A549 (cell line): ENCODE measurements around the gene MYOF. TPM values are rescaled to one million over a fixed set of nuclear protein-coding genes. Genes with fewer than 3 reads are reported as not detected.

Experiments used
- ATAC-seq, 2 experiments: fragments of 200-7000 bp in 1 of 2; fragments of >200 bp in 1 of 2; cut with Nextera tagmentation in 1 of 2; cut with Tn5 transposase in 1 of 2; 3 replicates each; pipeline versions ENCODE4 v1.8.0 to v1.9.1; 2018 to 2020; ENCODE audit warnings: mild to moderate bottlenecking in 1 of 2, moderate library complexity in 1 of 2
- CTCF ChIA-PET: fragments of 300-600 bp; sonication (Branson Sonifier 250); formaldehyde crosslinking; extraction: SDS; loops from one replicate; lab custom pipeline; 2021; ENCODE audit warnings: antibody characterized with exemption, inconsistent platforms; lab: Yijun Ruan, JAX
- POLR2A ChIA-PET: fragments of 350-600 bp; formaldehyde crosslinking; extraction: SDS; loops from one replicate; lab custom pipeline; 2021; ENCODE audit warnings: antibody characterized with exemption, inconsistent platforms; lab: Yijun Ruan, JAX
- DNase-seq, 2 experiments: peaks; one replicate each; pipeline versions ENCODE4 v3.0.0 to v3.0.0-alpha.2; 2011 to 2016; ENCODE audit warnings: low read depth in 1 of 2, low spot score in 1 of 2
- FAIRE-seq: peaks from 2 replicates; lab custom pipeline; 2011; peaks lifted over from hg19 to GRCh38; lab: Jason Lieb, UNC
- H3K27ac ChIP-seq, 2 experiments: fragments of >200 bp; sonication (Bioruptor Twin); formaldehyde crosslinking; 3 replicates each; pipeline ENCODE4 v1.5.1; 2016 to 2017
- H3K4me1 ChIP-seq: fragments of >200 bp; sonication (Bioruptor Twin); formaldehyde crosslinking; 3 replicates; pipeline ENCODE4 v1.6.1; 2016
- H3K4me2 ChIP-seq: fragments of >200 bp; sonication (Bioruptor Twin); formaldehyde crosslinking; 3 replicates; pipeline ENCODE4 v1.6.1; 2016
- H3K4me3 ChIP-seq: fragments of >200 bp; sonication (Bioruptor Twin); formaldehyde crosslinking; 3 replicates; pipeline ENCODE4 v1.5.1; 2016
- H3K9me3 ChIP-seq: fragments of >200 bp; sonication (Bioruptor Twin); formaldehyde crosslinking; 3 replicates; pipeline ENCODE4 v1.6.1; 2016
- BCL3 ChIP-seq: fragments of >200 bp; sonication (Bioruptor Twin); formaldehyde crosslinking; IDR thresholded peaks from 3 replicates; pipeline ENCODE4 v1.6.1; 2016
- CEBPB ChIP-seq, 2 experiments: fragments of >200 bp in 1 of 2; sonication (Bioruptor Twin) in 1 of 2; formaldehyde crosslinking in 1 of 2; IDR thresholded peaks; 2 replicates each; pipeline ENCODE4 v1.6.1; 2012 to 2016
- CHD4 ChIP-seq: fragments of 200-600 bp; sonication (generic); IDR thresholded peaks from 2 replicates; pipeline ENCODE4 v1.6.1; 2016; ENCODE audit warnings: antibody characterized with exemption, mild to moderate bottlenecking, borderline replicate concordance
- EHF ChIP-seq: fragments of 250-450 bp; sonication (Bioruptor Pico); IDR thresholded peaks from 2 replicates; pipeline ENCODE4 v1.5.0; 2020; ENCODE audit warnings: mild to moderate bottlenecking
- EP300 ChIP-seq, 2 experiments: fragments of >200 bp; sonication (Bioruptor Twin); formaldehyde crosslinking; IDR thresholded peaks; 2 replicates in 1 of 2; 3 replicates in 1 of 2; pipeline ENCODE4 v1.6.1; 2016 to 2017
- FOSB ChIP-seq: fragments of 250-450 bp; sonication (Bioruptor Pico); IDR thresholded peaks from 2 replicates; pipeline ENCODE4 v1.5.0; 2020; ENCODE audit warnings: mild to moderate bottlenecking, moderate library complexity
- FOSL2 ChIP-seq, 2 experiments: fragments of 450-650 bp in 1 of 2; fragments of >200 bp in 1 of 2; sonication (Bioruptor Twin) in 1 of 2; formaldehyde crosslinking; IDR thresholded peaks; 2 replicates each; pipeline versions ENCODE4 v1.5.0 to v1.6.1; 2016 to 2020; ENCODE audit warnings: mild to moderate bottlenecking in 1 of 2, moderate library complexity in 1 of 2
- GATA3 ChIP-seq: IDR thresholded peaks from 2 replicates; pipeline ENCODE4 v1.6.1; 2012; ENCODE audit warnings: borderline replicate concordance
- HDAC2 ChIP-seq: fragments of 200-600 bp; sonication (generic); IDR thresholded peaks from 2 replicates; pipeline ENCODE4 v1.6.1; 2016
- HOXB13 ChIP-seq: fragments of 250-450 bp; sonication (Bioruptor Pico); IDR thresholded peaks from 2 replicates; pipeline ENCODE4 v1.5.0; 2020; ENCODE audit warnings: low read depth, mild to moderate bottlenecking, moderate library complexity
- HOXB5 ChIP-seq: fragments of 250-450 bp; sonication (Bioruptor Pico); IDR thresholded peaks from 2 replicates; pipeline ENCODE4 v1.5.0; 2020; ENCODE audit warnings: mild to moderate bottlenecking, moderate library complexity
- MAFK ChIP-seq: fragments of 450-650 bp; IDR thresholded peaks from 2 replicates; pipeline ENCODE4 v1.6.1; 2014; ENCODE audit not compliant: partially characterized antibody
- NFE2L2 ChIP-seq: fragments of 150-350 bp; conservative IDR thresholded peaks from 2 replicates; pipeline ENCODE4 v1.6.1; 2014; ENCODE audit warnings: low read length
- PHF8 ChIP-seq: fragments of 200-600 bp; sonication (generic); IDR thresholded peaks from 2 replicates; pipeline ENCODE4 v1.6.1; 2016; ENCODE audit warnings: low read depth, mild to moderate bottlenecking, antibody characterized with exemption, moderate library complexity, borderline replicate concordance
- POLR2A ChIP-seq: IDR thresholded peaks from 2 replicates; pipeline ENCODE4 v1.6.1; 2012; ENCODE audit warnings: mild to moderate bottlenecking, low read length
- RAD21 ChIP-seq, 2 experiments: fragments of >200 bp in 1 of 2; sonication (Bioruptor Twin) in 1 of 2; formaldehyde crosslinking in 1 of 2; IDR thresholded peaks in 1 of 2; conservative IDR thresholded peaks in 1 of 2; 2 replicates in 1 of 2; 3 replicates in 1 of 2; pipeline ENCODE4 v1.6.1; 2012 to 2018; ENCODE audit warnings: inconsistent platforms in 1 of 2
- REST ChIP-seq: fragments of 200-600 bp; sonication (generic); IDR thresholded peaks from 2 replicates; pipeline ENCODE4 v1.6.1; 2016; ENCODE audit warnings: antibody characterized with exemption, mild to moderate bottlenecking, moderate library complexity
- TFCP2L1 ChIP-seq: fragments of 250-450 bp; sonication (Bioruptor Pico); IDR thresholded peaks from 2 replicates; pipeline ENCODE4 v1.5.0; 2021; ENCODE audit warnings: mild to moderate bottlenecking
- TP53 ChIP-seq: fragments of 250-450 bp; sonication (Bioruptor Pico); IDR thresholded peaks from 2 replicates; pipeline ENCODE4 v1.5.0; 2021; ENCODE audit warnings: mild to moderate bottlenecking, moderate library complexity
- USF2 ChIP-seq: fragments of 450-650 bp; IDR thresholded peaks from 2 replicates; pipeline ENCODE4 v1.6.1; 2014; ENCODE audit warnings: antibody characterized with exemption
- ZFP36 ChIP-seq: fragments of 450-650 bp; IDR thresholded peaks from 2 replicates; pipeline ENCODE4 v1.6.1; 2014; ENCODE audit warnings: borderline replicate concordance; ENCODE audit not compliant: partially characterized antibody
- WGBS: methylation state at CpG from one replicate; pipeline ENCODE4 v1.1.6; 2017; ENCODE audit errors: missing lambda C conversion rate; 5-methylcytosine and 5-hydroxymethylcytosine counted together
- polyA plus RNA-seq, 4 experiments: library from polyadenylated mRNA; depleted of rRNA in 3 of 4; stranded (reverse); fragments of >200 nt; fragmentation: RNase III in 1 of 4; extraction: RNeasy Plus Mini Kit Qiagen cat#74134 plus additional on column Dnase treatment in 1 of 4; gene quantifications; 2 replicates in 3 of 4; 3 replicates in 1 of 4; pipeline ENCODE4 v1.2.3, GENCODE V29; 2011 to 2017

MYOF gene
- polyA plus RNA-seq, 2 of the 4 experiments (the other 2 are of a cell fraction), result 190 to 265 TPM

DNA sequence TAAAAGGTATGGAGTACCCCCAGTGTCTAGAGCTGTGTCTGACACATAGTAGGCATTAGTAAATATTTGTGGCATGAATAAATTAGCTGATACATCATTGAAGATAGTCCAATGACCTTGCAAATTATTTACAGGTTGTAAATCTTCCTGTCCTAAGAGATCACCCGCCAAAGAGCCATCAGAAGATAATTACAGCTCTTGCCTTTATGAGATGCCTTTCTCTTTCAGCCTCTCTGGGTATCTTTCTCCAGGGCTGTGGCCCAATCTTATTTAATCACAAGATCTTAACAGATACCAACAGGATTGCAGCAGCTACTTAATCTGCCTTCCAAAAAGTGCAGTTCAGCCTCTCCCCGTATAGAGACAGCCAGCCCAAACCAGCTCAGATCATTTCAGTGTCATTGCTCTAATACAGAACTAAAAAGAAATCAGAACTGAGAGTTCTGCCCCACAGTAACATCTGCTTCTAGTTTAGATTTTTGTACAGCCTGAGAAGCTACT is 41.5 kb downstream of the MYOF start:
- POLR2A ChIA-PET, result interaction anchor here (0.6 to 2.7 kb wide), 4 partner anchors 16 to 35 kb away, joined by 3 to 8 read pairs (median 4); no protein-coding TSS in a partner anchor
- peak overlapping the region; percentile 97 to 98 for H3K27ac ChIP-seq

DNA sequence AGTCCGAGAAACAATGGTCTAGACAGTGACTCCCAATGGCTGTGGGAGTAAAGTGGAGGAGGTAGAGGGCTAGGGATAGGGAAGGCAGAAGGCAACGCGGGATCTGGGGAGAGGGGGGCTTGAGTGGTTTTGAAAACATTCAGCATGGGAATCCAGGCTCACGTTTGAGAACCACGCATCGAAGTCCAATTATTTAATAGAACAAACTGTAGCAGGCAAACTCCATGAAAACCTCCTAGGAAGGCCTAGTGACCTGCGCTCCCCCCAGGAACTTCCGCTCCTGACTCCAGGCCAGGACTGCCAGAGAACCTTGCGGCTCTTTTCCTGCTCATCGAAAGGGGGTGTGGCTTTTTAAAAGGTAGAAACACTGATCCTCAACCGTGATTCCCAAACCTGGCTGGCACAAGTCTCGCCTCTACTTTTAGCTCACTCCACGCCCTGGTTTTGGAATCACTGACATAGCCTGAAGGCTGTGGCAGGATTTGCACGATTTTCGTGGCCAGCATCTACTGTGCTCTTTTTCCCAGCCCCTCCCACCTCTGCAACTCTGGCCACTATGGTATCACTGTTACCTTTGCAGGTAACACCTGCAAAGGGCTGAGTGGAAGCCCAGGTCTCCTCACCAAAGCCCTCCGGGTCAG is 43.4 kb downstream of the MYOF start:
- ATAC-seq (peak in 1 of 2 experiments; percentile 17; a peak in 3 of 6 replicates), FAIRE-seq (no peak)

More for the DNA sequence above, 41.5 kb downstream of the MYOF start:
- Histone ChIP-seq H3K4me1 (peaks cover 95% of the 10 kb centered on the region), H3K4me2 (peak overlapping the region; percentile 83), H3K9me3 (no peaks in the 10 kb centered on the region), H3K4me3 (no peak overlapping the region)
- 17% methylated on average over 2 of the region's 2 CpGs for WGBS
- FAIRE-seq (no peak), DNase-seq (peak in 1 of 2 experiments; percentile 55), ATAC-seq (no peak)
- peak; percentile 50; the same call in 1 of the 2 replicates for TF ChIP-seq GATA3
- TF ChIP-seq USF2, result no peak
- no peak for TF ChIP-seq ZFP36
- no peak for TF ChIP-seq FOSB (CRISPR knock-in tag)
- TF ChIP-seq FOSL2 (IDR thresholded peaks at IDR 0.05), result no peak
- 0 out of 2 replicates have a peak, but pooled peaks have one; percentile 13 for TF ChIP-seq FOSL2 (CRISPR knock-in tag; IDR thresholded peaks at IDR 0.05)
- 0 out of 4 replicates have a peak, but pooled peaks of 1 of the 2 experiments have one; percentile 14 for TF ChIP-seq CEBPB (IDR thresholded peaks at IDR 0.05)
- no peak for TF ChIP-seq REST
- no peak for TF ChIP-seq TFCP2L1 (CRISPR knock-in tag)
- peak; percentile 62 for TF ChIP-seq MAFK
- TF ChIP-seq CHD4, result no peak
- no peak for TF ChIP-seq RAD21 (conservative IDR thresholded peaks at IDR 0.05 in 1 of 2, IDR thresholded peaks at IDR 0.05 in 1 of 2)
- TF ChIP-seq PHF8, result no peak
- CTCF ChIA-PET, result interaction anchor here (1.2 to 12.3 kb wide), 9 partner anchors 10 to 64 kb away, joined by 3 to 98 read pairs (median 11); partner anchors contain the start of gene MYOF

More for the DNA sequence above, 43.4 kb downstream of the MYOF start:
- no peak overlapping the region for H3K4me3 ChIP-seq
- DNase-seq, result peak in 1 of 2 experiments; percentile 74
- ChIA-PET POLR2A (interaction anchor here (2.7 to 3.2 kb wide), 3 partner anchors 21 to 43 kb away, joined by 22 to 36 read pairs (median 24); partner anchors contain the start of gene MYOF), CTCF (interaction anchor here (0.6 to 12.3 kb wide), 11 partner anchors 10 to 446 kb away, joined by 3 to 98 read pairs (median 9); partner anchors contain the start of gene MYOF)
- H3K9me3 ChIP-seq, result no peaks in the 10 kb centered on the region
- peak overlapping the region; percentile 83 for H3K4me2 ChIP-seq
- H3K27ac ChIP-seq, result peak overlapping the region; percentile 97 to 98
- 42% methylated on average over 16 of the region's 16 CpGs for WGBS
- peaks cover 94% of the 10 kb centered on the region for H3K4me1 ChIP-seq
- no peak for TF ChIP-seq EP300 (IDR thresholded peaks at IDR 0.05)
- TF ChIP-seq EHF (CRISPR knock-in tag), result peak; percentile 45; the same call in 1 of the 2 replicates
- TF ChIP-seq GATA3, result no peak
- no peak for TF ChIP-seq BCL3
- TF ChIP-seq FOSL2 (IDR thresholded peaks at IDR 0.05), result no peak
- no peak; the same call in 1 of the 2 replicates for TF ChIP-seq FOSL2 (CRISPR knock-in tag; IDR thresholded peaks at IDR 0.05)
- no peak for TF ChIP-seq USF2
- TF ChIP-seq HDAC2, result no peak
- no peak for TF ChIP-seq CHD4
- no peak for TF ChIP-seq POLR2A
- TF ChIP-seq HOXB5 (CRISPR knock-in tag), result peak; percentile 52; the same call in 1 of the 2 replicates
- no peak for TF ChIP-seq HOXB13 (CRISPR knock-in tag)
- 0 out of 2 replicates have a peak, but pooled peaks have one; percentile 32 for TF ChIP-seq TP53 (CRISPR knock-in tag)
- no peak for TF ChIP-seq NFE2L2
